Bronchial epithelial cell (primary cell): ENCODE measurements around the gene TIGAR. TPM values are rescaled to one million over a fixed set of nuclear protein-coding genes. Genes with fewer than 3 reads are reported as not detected.

Source experiments
- DNase-seq: peaks from one replicate; pipeline ENCODE4 v3.0.0-alpha.2; 2010; ENCODE audit warnings: low read depth
- FAIRE-seq: peaks from 2 replicates; lab custom pipeline; 2011; peaks lifted over from hg19 to GRCh38; lab: Jason Lieb, UNC
- H3K27me3 ChIP-seq: 2 replicates; pipeline ENCODE4 v1.5.1; 2011; ENCODE audit warnings: low read length; ENCODE audit not compliant: control insufficient read depth, insufficient read depth
- H3K36me3 ChIP-seq: 2 replicates; pipeline ENCODE4 v1.5.1; 2011; ENCODE audit warnings: low read length; ENCODE audit not compliant: control insufficient read depth, insufficient read depth
- H3K4me3 ChIP-seq: 2 replicates; pipeline ENCODE4 v1.5.1; 2011; ENCODE audit warnings: mild to moderate bottlenecking, low read depth, low read length, control low read depth
- total RNA-seq: library from RNA; depleted of rRNA; stranded (reverse); fragments of >200 nt; gene quantifications from 2 replicates; pipeline ENCODE4 v1.2.1, GENCODE V29; 2014
- TF ChIP-seq, protein P1 (sequence below): IDR thresholded peaks from 2 replicates; pipeline ENCODE4 v1.5.1; 2011; ENCODE audit warnings: mild to moderate bottlenecking, moderate library complexity, low read length, control low read depth, inconsistent platforms; ENCODE audit not compliant: insufficient read depth, severe bottlenecking

TIGAR gene
- total RNA-seq, 1 donor from 2014 or later: 10.0 TPM

GRCh38 chr12:4277857-4278256 lies 43.2 kb upstream of the TIGAR start:
- Histone ChIP-seq H3K36me3 (peaks cover 45% of the 10 kb centered on the region), H3K4me3 (no peak overlapping the region), H3K27me3 (no peaks in the 10 kb centered on the region)
- FAIRE-seq: no peak
- TF ChIP-seq, protein P1, sequence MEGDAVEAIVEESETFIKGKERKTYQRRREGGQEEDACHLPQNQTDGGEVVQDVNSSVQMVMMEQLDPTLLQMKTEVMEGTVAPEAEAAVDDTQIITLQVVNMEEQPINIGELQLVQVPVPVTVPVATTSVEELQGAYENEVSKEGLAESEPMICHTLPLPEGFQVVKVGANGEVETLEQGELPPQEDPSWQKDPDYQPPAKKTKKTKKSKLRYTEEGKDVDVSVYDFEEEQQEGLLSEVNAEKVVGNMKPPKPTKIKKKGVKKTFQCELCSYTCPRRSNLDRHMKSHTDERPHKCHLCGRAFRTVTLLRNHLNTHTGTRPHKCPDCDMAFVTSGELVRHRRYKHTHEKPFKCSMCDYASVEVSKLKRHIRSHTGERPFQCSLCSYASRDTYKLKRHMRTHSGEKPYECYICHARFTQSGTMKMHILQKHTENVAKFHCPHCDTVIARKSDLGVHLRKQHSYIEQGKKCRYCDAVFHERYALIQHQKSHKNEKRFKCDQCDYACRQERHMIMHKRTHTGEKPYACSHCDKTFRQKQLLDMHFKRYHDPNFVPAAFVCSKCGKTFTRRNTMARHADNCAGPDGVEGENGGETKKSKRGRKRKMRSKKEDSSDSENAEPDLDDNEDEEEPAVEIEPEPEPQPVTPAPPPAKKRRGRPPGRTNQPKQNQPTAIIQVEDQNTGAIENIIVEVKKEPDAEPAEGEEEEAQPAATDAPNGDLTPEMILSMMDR: no peak
- no peak for DNase-seq

DNA sequence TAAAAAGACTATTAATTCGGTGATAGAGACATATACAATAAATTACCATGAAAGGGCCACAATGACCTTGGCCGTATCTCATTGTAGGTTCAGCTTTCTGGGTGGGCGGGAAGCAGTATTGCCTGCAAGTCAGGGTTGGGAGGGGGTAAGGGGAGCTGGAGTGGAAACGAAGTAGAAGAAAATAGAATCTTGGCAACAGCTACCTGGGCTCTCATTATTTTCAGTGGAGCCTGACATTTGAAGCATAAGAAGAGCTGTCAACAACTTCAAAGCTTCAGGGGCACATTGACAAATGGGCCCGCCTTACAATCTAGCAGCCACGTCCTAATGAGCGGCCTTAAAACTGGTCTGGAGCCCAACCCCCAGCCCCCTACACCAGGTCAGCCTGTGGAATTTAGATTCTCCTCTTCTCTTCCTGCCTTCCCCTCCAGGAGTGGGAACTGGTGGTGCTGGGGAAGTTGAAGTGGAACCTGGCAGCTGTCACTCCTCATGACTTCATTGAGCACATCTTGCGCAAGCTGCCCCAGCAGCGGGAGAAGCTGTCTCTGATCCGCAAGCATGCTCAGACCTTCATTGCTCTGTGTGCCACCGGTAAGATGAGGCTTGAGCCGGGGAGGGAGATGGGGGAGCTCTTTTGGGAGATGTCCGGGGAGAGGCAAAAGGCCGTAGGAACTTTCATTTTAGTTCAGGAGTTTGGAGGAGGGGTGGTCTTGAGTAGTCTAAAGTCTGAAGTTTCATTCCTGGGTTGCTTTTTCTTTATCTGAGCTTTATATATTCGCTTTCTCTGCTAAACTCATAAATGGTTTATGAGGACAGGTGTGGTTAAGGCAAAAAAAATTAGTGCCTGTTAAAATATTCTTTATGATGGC lies 42.5 kb upstream of the TIGAR start:
- H3K27me3 ChIP-seq: no peaks in the 10 kb centered on the region
- FAIRE-seq: no peak
- TF ChIP-seq, protein P1: no peak

DNA sequence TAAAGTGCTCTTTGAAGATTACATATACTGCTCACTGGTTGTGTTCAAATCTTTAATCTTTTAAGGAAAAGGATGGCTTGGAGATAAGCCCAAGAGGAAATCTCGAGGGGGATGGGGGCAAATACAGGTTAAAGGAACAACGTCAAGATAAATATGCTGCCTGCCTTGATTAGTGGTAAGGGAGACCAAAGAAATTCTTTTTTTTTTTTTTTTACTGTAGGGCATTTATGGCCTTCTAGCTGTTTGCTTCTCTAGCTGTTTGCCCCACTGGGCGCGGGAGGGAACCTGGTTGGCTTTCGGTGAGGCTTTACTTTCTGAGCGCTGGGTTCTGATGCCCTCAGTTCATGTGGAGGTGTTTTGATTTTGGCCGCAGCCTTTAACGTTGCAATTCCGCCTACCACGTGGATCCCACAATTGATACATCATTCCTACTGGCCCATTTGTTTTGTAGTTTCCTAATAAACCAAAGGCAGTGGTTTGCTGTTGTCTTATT lies 41.8 kb upstream of the TIGAR start:
- peaks cover 50% of the 10 kb centered on the region for H3K36me3 ChIP-seq
- H3K4me3 ChIP-seq: no peak overlapping the region
- FAIRE-seq (no peak), DNase-seq (no peak)
- TF ChIP-seq, protein P1: no peak
- no peaks in the 10 kb centered on the region for H3K27me3 ChIP-seq

More for the DNA sequence above, 42.5 kb upstream of the TIGAR start:
- no peak for DNase-seq
- Histone ChIP-seq H3K4me3 (no peak overlapping the region), H3K36me3 (peaks cover 45% of the 10 kb centered on the region)

- TF ChIP-seq, protein P1: no peak
- FAIRE-seq (no peak), DNase-seq (no peak)
- peaks cover 59% of the 10 kb centered on the region for H3K36me3 ChIP-seq
- H3K4me3 ChIP-seq: no peak overlapping the region
- H3K27me3 ChIP-seq: no peaks in the 10 kb centered on the region
Measured at GRCh38 chr12:4280351-4281163, 40.5 kb upstream of the TIGAR start.

GRCh38 chr12:4281173-4281654 lies 39.8 kb upstream of the TIGAR start:
- Histone ChIP-seq H3K27me3 (no peaks in the 10 kb centered on the region), H3K4me3 (no peak overlapping the region), H3K36me3 (peaks cover 61% of the 10 kb centered on the region)
- DNase-seq: no peak
- no peak for FAIRE-seq
- TF ChIP-seq, protein P1: no peak
